SJCRH30 (cell line): ENCODE data around the gene OR4N2. TPM values are rescaled to one million over a fixed set of nuclear protein-coding genes. Genes with fewer than 3 reads are reported as not detected.
"Not testable (repeated sequence)": the region's sequence is repeated elsewhere in the genome, so short reads cannot be mapped to it uniquely, and the experiment has no call there.

Experiments
- DNase-seq, 2 experiments: peaks; one replicate each; pipeline ENCODE4 v3.0.0-alpha.2; 2015 to 2020
- H3K27ac ChIP-seq: fragments of 250-450 bp; sonication (Bioruptor Pico); 2 replicates; pipeline ENCODE4 v1.5.1; 2020; ENCODE audit warnings: mild to moderate bottlenecking, moderate library complexity
- H3K27me3 ChIP-seq: fragments of 250-450 bp; sonication (Bioruptor Pico); 2 replicates; pipeline ENCODE4 v1.5.1; 2020; ENCODE audit warnings: mild to moderate bottlenecking, moderate library complexity
- H3K36me3 ChIP-seq: fragments of 250-450 bp; sonication (Bioruptor Pico); 2 replicates; pipeline ENCODE4 v1.5.1; 2020; ENCODE audit warnings: mild to moderate bottlenecking, moderate library complexity
- H3K4me1 ChIP-seq: fragments of 250-450 bp; sonication (Bioruptor Pico); 2 replicates; pipeline ENCODE4 v1.5.1; 2020; ENCODE audit warnings: mild to moderate bottlenecking, moderate library complexity
- H3K4me3 ChIP-seq: fragments of 250-450 bp; sonication (Bioruptor Pico); 2 replicates; pipeline ENCODE4 v1.5.1; 2020; ENCODE audit warnings: mild to moderate bottlenecking, moderate library complexity
- H3K9me3 ChIP-seq: fragments of 250-450 bp; sonication (Bioruptor Pico); replicated peaks from 2 replicates; pipeline ENCODE4 v1.5.1; 2020; ENCODE audit warnings: mild to moderate bottlenecking, moderate library complexity
- total RNA-seq: library from RNA; depleted of rRNA; stranded (reverse); fragments of >200 nt; shearing (Covaris generic); gene quantifications from 2 replicates; pipeline ENCODE4 v1.2.3, GENCODE V29; 2014

Gene OR4N2
- total RNA-seq, 1 experiment from 2014 or later, result not detected

GRCh38 chr14:19813171-19813920 lies 9.8 kb downstream of the OR4N2 start:
- not testable (repeated sequence) for H3K27me3 ChIP-seq, H3K4me1 ChIP-seq, H3K27ac ChIP-seq, H3K36me3 ChIP-seq, H3K4me3 ChIP-seq, H3K9me3 ChIP-seq
- DNase-seq, result peak in 1 of 2 experiments; percentile 1

- not testable (repeated sequence) for H3K4me3 ChIP-seq, DNase-seq, H3K4me1 ChIP-seq
These were observed 16.3 kb downstream of the OR4N2 start for GRCh38 chr14:19819879-19820278.

GRCh38 chr14:19821016-19821415 lies 17.4 kb downstream of the OR4N2 start:
- H3K4me3 ChIP-seq, DNase-seq, H3K9me3 ChIP-seq, H3K27ac ChIP-seq, H3K36me3 ChIP-seq, H3K4me1 ChIP-seq, H3K27me3 ChIP-seq: not testable (repeated sequence)

More at GRCh38 chr14:19819879-19820278, 16.3 kb downstream of the OR4N2 start:
- H3K9me3 ChIP-seq, H3K27me3 ChIP-seq, H3K27ac ChIP-seq, H3K36me3 ChIP-seq: not testable (repeated sequence)

GRCh38 chr14:19823178-19823577 lies 19.6 kb downstream of the OR4N2 start:
- Histone ChIP-seq H3K4me3 (no peak overlapping the region), H3K4me1 (no peaks in the 10 kb centered on the region)

GRCh38 chr14:19823765-19824164 lies 20.2 kb downstream of the OR4N2 start:
- no peaks in the 10 kb centered on the region for H3K27me3 ChIP-seq
- no peak overlapping the region for H3K27ac ChIP-seq
- no peaks in the 10 kb centered on the region for H3K36me3 ChIP-seq
- DNase-seq, result no peak
- H3K4me1 ChIP-seq, result no peaks in the 10 kb centered on the region
- no peak overlapping the region for H3K4me3 ChIP-seq
- no peaks in the 10 kb centered on the region for H3K9me3 ChIP-seq

More at GRCh38 chr14:19823178-19823577, 19.6 kb downstream of the OR4N2 start:
- no peaks in the 10 kb centered on the region for H3K27me3 ChIP-seq
- H3K9me3 ChIP-seq, result no peaks in the 10 kb centered on the region
- no peaks in the 10 kb centered on the region for H3K36me3 ChIP-seq
- no peak overlapping the region for H3K27ac ChIP-seq
- DNase-seq, result no peak

DNA sequence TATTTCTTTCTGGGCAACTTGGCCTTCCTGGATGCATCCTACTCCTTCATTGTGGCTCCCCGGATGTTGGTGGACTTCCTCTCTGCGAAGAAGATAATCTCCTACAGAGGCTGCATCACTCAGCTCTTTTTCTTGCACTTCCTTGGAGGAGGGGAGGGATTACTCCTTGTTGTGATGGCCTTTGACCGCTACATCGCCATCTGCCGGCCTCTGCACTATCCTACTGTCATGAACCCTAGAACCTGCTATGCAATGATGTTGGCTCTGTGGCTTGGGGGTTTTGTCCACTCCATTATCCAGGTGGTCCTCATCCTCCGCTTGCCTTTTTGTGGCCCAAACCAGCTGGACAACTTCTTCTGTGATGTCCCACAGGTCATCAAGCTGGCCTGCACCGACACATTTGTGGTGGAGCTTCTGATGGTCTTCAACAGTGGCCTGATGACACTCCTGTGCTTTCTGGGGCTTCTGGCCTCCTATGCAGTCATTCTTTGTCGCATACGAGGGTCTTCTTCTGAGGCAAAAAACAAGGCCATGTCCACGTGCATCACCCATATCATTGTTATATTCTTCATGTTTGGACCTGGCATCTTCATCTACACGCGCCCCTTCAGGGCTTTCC lies 24.2 kb downstream of the OR4N2 start:
- H3K4me3 ChIP-seq, H3K36me3 ChIP-seq, H3K27ac ChIP-seq, H3K9me3 ChIP-seq, DNase-seq, H3K4me1 ChIP-seq, H3K27me3 ChIP-seq: not testable (repeated sequence)

- H3K36me3 ChIP-seq, result no peaks in the 10 kb centered on the region
- H3K4me3 ChIP-seq, result no peak overlapping the region
- H3K9me3 ChIP-seq, result no peaks in the 10 kb centered on the region; the same call in 1 of the 2 replicates
- no peak for DNase-seq
- no peaks in the 10 kb centered on the region for H3K4me1 ChIP-seq
- no peaks in the 10 kb centered on the region for H3K27me3 ChIP-seq
- H3K27ac ChIP-seq, result no peak overlapping the region
These were observed 24.7 kb downstream of the OR4N2 start for GRCh38 chr14:19828314-19828713.

GRCh38 chr14:19834203-19834848 lies 30.8 kb downstream of the OR4N2 start:
- H3K4me1 ChIP-seq, DNase-seq, H3K9me3 ChIP-seq, H3K27ac ChIP-seq, H3K27me3 ChIP-seq, H3K36me3 ChIP-seq, H3K4me3 ChIP-seq: not testable (repeated sequence)

- Histone ChIP-seq H3K4me3 (no peak overlapping the region), H3K4me1 (no peaks in the 10 kb centered on the region), H3K9me3 (no peaks in the 10 kb centered on the region), H3K36me3 (no peaks in the 10 kb centered on the region), H3K27me3 (no peaks in the 10 kb centered on the region), H3K27ac (no peak overlapping the region)
- no peak for DNase-seq
These were observed 34.9 kb downstream of the OR4N2 start for GRCh38 chr14:19838433-19838832.

GRCh38 chr14:19851365-19851764 lies 47.8 kb downstream of the OR4N2 start:
- no peak for DNase-seq
- H3K27me3 ChIP-seq, result no peaks in the 10 kb centered on the region
- no peaks in the 10 kb centered on the region for H3K4me1 ChIP-seq
- no peak overlapping the region for H3K4me3 ChIP-seq
- H3K27ac ChIP-seq, result no peak overlapping the region
- H3K9me3 ChIP-seq, result no peaks in the 10 kb centered on the region
- no peaks in the 10 kb centered on the region for H3K36me3 ChIP-seq

DNA sequence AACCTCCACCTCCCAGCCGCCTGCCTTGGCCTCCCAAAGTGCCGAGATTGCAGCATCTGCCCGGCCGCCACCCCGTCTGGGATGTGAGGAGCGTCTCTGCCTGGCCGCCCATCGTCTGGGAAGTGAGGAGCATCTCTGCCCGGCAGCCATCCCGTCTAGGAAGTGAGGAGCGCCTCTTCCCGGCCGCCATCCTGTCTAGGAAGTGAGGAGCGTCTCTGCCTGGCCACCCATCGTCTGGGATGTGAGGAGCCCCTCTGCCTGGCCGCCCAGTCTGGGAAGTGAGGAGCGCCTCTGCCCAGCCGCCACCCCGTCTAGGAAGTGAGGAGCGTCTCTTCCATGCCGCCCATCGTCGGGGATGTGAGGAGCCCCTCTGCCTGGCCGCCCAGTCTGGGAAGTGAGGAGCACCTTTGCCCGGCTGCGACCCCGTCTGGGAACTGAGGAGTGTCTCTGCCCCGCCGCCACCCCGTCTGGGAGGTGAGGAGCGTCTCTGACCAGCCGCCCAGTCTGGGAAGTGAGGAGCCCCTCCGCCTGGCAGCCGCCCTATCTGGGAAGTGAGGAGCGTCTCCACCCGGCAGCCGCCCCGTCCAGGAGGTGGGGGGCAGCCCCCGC lies 62.6 kb downstream of the OR4N2 start:
- not testable (repeated sequence) for H3K9me3 ChIP-seq, H3K36me3 ChIP-seq, DNase-seq, H3K4me1 ChIP-seq, H3K4me3 ChIP-seq, H3K27me3 ChIP-seq, H3K27ac ChIP-seq

DNA sequence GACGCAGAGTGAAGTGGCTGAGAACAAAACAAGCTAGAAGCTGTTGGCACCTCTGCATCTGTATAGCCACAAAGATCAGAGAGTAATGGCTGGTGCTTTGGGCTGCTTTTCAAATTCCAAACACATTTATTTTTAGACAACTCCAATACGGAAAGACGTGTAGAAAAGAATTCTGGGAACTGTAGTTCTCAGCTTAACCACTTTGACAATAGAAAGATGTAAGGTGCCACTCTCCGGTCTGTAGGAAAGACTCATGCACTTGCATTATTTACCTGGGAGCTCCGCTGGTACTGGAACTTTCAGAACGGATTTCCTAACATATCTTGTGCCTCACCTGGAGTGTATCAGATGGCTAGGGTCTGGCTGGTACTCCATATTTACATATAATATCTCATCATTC lies 69.6 kb downstream of the OR4N2 start:
- Histone ChIP-seq H3K4me3 (no peak overlapping the region), H3K4me1 (no peaks in the 10 kb centered on the region), H3K27me3 (no peaks in the 10 kb centered on the region), H3K9me3 (no peaks in the 10 kb centered on the region), H3K27ac (no peak overlapping the region), H3K36me3 (no peaks in the 10 kb centered on the region)
- DNase-seq, result no peak

- H3K9me3 ChIP-seq, result no peaks in the 10 kb centered on the region
- H3K4me1 ChIP-seq, result no peaks in the 10 kb centered on the region
- H3K36me3 ChIP-seq, result no peaks in the 10 kb centered on the region
- no peak for DNase-seq
- H3K27me3 ChIP-seq, result no peaks in the 10 kb centered on the region
- H3K4me3 ChIP-seq, result no peak within 1 kb of the TSS
- H3K27ac ChIP-seq, result no peak within 1 kb of the TSS
These were observed 71.3 kb downstream of the OR4N2 start, which contains the start of gene OR4K2 for GRCh38 chr14:19874842-19875241. TSS of gene OR4K2 (plus strand) at chr14:19875142. CDS start at chr14:19876268, 1,126 bp downstream.

- H3K36me3 ChIP-seq, result no peaks in the 10 kb centered on the region
- no peaks in the 10 kb centered on the region for H3K9me3 ChIP-seq
- no peaks in the 10 kb centered on the region for H3K27me3 ChIP-seq
- no peak overlapping the region for H3K27ac ChIP-seq
- DNase-seq, result peak in 1 of 2 experiments; percentile 42
- H3K4me3 ChIP-seq, result no peak overlapping the region
- H3K4me1 ChIP-seq, result no peaks in the 10 kb centered on the region
These were observed 74.6 kb downstream of the OR4N2 start for GRCh38 chr14:19878029-19878642.
